Astrocyte (in vitro differentiated cells and primary cell): ENCODE measurements around the gene PLK3.

Experiments
- CTCF ChIP-seq: IDR thresholded peaks from 2 replicates; pipeline ENCODE4 v1.5.1; 2011; ENCODE audit warnings: low read depth, mild to moderate bottlenecking, inconsistent platforms, low read length, moderate library complexity; ENCODE audit not compliant: insufficient read depth
- EZH2 ChIP-seq: IDR thresholded peaks from 2 replicates; pipeline ENCODE4 v1.6.1; 2012; ENCODE audit warnings: mild to moderate bottlenecking, low read length, inconsistent platforms; ENCODE audit not compliant: insufficient read depth

GRCh38 chr1:44810101-44810761, 10.1 kb downstream of the PLK3 start:
- TF ChIP-seq CTCF, result no peak
- TF ChIP-seq EZH2, result no peak
